GM19240 (cell line): Measurements from ENCODE around the gene SPEG.
"Not testable (repeated sequence)": the region's sequence is repeated elsewhere in the genome, so short reads cannot be mapped to it uniquely, and the experiment has no call there.

ENCODE experiments used
- DNase-seq: peaks from one replicate; pipeline ENCODE4 v3.0.0; 2011; ENCODE audit warnings: low spot score; ENCODE audit not compliant: insufficient read length

Gene SPEG

DNA sequence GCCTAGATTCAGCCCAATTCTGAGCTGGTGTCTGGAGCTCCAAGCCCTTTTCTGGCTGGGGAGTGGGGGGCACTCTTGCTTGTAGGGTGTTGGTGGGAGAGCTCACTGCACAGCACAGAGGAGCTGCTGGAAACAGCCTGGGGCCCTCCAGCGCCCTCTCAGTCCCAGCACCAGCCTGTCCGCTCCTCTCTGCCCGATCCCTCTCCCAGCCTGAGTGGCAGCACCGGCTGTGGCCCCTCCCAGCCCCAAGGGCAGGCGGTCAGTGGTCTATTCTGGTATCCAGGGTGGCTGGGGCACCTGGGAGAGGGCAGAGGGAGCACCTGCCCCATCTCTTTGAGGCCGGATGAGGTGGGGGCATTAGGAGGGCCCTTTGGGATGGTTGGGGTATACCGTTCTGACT, 29.7 kb upstream of the SPEG start:
- DNase-seq = no peak

DNA sequence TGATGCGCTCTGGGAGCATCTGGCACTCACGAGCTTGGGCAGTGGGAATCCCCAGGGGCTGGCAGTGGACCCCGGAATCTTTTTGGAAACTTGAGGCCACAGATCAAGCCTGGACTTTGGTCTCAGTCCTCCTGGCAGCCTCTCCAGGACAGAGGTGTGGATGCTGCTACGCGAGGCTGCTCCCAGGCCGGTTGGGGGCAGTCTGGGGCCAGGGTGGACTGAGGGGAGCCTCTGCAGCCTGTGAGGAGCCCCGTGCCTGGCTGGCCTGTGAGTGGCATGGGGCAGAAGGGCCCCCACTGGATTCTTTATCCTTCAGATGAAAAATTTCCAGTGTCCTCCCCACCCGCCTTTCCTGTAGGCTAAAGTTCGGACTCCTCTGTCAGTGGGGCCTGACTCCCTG, 29.2 kb upstream of the SPEG start:
- DNase-seq = no peak

DNA sequence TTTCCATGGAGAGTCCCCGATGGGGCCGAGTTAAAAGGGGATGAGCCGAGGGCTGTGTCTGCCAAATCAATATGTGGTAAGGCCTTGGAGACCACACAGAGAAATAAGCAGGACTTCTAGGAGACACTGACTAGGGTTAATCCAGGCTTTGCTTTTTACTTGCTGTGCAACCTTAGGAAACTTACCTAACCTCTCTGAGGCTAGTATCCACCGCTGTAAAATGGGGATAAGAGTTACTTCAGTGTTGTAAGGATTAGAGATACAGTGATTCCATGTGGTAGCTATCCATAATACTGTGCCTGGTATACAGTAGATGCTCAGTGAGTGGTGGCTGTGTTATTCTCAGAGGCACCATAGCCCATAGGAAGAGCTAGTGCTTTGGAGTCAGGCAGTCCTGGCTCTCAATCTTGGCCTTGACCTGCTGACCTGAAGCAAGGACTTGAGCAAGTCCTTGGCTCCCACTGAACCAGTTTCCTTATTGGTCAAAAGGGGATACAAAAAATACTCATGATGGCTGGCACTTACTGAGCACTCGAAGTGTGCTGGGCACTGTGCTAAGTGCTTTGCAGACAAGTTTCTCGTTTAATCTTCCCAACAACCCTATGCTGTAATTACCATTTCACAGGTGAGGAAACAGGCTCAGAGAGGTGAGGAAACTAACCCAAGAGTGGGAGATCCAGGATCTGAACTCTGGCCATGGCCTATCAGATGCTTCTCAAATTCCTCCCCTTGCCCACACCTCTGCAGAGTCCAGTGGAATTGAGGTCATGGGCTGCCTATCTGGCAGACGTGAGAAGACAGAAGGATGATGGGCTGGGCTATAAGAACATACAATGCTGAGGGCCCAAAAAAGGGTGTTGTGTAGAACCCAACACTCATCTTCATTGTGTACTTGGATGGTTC, 28.4 kb upstream of the SPEG start:
- DNase-seq = no peak

DNA sequence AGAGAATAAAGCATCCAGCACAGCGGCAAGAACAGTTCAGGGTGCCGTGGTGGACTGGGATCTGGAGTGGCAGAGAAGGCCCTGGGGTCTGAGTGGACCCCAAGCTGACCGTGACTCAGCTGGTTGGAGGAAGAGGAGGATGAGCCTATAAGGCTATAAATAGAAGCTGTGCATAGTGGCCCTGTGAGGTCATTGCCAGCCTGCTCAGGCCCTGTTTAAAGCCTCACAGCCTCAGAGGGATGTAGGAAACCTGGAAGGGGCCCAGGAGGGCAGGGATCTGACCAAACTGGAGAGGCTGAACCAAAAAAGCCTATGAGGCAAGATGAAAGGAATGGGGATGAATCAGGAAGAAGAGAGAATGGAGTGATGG, 27.8 kb upstream of the SPEG start:
- DNase-seq = no peak

DNA sequence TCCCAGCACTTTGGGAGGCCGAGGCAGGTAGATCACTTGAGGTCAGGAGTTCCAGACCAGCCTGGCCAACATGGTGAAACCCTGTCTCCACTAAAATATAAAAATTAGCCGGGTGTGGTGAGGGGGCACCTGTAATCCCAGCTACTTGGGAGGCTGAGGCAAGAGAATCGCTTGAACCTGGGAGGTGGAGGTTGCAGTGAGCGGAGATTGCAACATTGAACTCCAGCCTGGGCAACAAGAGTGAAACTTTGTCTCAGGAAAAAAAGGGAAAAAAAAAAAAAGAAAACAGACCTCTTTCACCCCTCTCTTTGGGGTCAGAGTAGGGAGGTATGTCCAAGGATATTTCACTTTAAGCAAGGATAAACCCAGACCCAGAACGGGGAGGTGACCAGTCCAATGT, 27.3 kb upstream of the SPEG start:
- DNase-seq = not testable (repeated sequence)

DNA sequence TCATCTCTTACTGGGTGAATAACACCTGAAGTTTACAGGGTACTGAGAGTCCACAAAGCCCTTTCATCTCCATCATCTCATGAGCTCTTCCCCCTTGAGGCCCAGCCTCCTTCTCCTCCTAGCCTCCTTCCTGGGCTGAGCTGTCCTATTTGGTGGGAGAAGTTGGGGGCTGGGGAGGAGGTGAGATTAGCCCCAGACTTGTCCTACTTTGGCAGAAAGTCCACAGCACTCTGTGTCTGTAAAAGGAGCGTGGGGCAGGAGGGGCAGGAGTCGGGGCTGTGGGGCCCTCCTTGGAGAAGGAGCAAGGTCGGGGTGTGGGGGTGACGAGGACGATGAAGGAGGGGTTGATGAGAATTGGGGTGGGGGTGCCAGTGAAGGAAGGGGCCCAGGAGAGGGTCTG, 26.4 kb upstream of the SPEG start:
- no peak for DNase-seq

DNA sequence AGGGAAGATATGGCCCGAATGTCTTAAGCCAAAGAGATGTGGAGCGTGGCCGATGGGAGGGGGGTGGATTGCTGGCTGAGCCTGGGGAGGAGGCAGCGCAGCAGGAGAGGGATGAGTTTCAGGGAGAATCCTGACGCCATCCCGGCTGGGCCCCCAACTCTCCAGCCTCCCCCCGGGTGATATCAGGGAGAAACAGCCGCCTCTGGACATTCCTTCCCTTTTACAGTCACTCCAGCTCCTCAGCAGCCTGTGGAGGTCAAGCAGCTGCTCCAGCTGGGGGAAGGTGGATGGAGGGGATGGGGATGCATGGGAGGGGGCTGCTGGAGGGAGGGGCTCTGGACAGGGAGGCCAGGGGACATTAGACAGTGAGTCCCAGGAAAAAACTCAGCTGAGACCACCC, 26.0 kb upstream of the SPEG start:
- no peak for DNase-seq

DNA sequence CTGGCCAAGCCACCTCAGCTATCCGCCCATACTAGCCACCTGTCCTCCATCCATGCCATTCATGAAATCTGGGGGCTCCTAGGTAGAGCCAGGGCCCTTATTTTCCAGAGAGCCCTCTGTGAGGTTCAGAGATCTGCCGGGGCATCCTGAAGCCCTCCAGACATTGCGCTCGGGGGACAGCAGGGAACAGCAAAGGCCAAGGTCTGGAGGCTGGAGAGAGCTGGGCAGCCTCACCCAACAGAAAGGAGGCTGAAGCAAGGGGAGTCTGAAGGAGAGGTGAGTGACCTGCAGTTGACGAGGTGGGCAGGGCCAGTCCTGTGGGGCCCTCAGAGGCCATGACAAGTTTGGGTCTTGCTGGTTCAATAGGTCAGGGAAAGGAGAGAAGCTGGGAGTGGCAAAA, 25.0 kb upstream of the SPEG start:
- no peak for DNase-seq

DNA sequence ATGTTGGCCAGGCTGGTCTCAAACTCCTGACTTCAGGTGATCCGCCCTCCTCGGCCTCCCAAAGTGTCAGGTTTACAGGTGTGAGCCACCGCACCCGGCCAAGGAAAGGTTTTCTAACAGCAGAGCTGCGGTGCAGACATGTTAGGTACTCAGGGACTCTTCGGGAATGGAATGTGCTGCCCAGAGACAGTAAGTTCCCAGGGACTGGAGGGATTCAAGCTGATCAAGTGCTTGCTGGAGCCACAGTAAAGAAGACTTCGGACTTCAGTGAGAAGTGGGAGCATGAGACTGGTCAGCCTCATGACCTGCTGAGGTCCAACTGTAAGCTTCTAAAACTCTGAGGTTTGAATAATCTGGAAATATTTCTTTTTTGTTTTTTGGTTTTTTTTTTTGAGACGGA, 24.3 kb upstream of the SPEG start:
- DNase-seq = no peak

DNA sequence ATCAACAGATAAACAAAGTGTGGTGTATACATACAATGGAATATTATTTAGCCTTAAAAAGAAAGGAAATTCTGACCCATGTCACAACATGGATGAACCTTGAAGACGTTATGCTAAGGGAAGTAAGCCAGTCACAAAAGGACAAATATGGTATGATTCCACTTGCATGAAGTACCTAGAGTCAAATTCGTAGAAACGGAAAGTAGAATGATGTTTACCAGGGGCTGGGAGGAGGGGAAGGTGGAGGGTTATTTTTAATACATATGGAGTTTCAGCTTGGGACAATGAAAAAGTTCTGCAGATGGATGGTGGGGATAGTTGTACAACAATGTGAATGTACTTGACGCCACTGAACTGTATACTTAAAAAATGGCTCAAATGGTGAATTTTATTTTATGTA, 19.8 kb upstream of the SPEG start:
- DNase-seq = no peak

DNA sequence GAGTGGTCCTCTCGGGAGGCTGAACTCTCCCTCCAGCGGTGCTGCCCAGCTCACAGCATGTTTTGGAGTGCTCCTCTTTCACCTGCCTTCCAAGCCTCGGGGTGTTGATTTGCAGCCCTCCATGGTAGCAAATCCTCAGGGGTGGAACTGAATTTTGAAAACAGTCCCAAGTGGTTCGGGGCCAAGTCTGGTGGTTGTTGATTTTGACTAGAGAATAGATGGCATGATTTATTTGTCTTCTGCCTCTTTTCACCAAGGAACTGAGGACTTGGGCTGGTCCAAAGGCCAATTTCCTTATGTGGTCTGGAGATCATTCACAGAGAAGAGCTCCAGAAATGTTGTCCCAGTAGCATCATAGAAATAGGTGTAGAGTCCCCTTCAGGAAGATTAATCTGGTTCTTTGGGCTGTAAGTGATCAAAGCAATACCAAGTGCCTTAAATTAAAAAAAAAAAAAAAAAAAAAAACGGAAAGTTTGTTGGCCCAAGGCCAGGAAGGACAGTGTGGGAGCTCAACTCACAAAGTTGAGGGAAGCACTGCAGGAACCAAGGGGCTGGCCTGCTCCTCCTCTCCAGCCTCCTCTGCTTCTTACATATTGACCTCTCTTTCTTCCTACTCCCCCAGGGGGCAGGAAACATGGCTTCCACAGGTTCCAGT, 18.9 kb upstream of the SPEG start:
- no peak for DNase-seq

DNA sequence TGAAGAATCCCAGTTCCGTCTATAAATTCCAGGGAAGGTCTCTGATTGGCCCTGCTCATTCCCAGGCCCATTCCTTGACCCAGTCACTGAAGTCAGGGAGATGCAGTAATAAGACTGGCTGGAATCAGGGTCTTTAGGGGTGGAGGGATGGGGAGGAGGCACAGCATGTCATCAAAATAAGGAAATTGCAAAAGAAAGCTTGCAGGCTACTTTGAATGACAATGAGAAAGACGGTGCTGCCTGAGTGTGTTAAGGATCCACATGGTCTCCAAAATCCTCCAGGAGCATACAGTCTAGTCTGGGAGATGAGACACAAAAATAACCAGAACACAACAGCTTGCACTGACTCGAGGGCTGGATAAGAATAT, 18.4 kb upstream of the SPEG start:
- no peak for DNase-seq

DNA sequence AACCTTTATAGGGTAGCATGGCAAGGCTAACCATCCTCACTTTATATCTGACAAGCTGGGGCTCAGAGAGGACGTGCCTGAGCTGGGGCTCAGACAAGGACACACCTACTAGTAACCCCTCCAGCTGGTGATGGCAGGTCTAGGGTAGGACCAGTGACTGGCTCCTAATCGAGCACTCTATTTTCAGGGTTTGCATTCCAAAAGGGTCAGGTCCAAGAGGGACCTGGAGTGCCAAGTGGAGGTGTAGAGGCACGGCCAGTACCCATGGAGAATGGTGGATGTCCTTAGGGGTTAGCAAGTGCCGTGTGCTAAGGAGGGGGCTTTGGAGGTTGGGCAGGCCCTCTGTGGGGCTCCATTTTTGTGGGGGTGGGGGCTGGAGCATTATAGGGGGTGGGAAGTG, 17.7 kb upstream of the SPEG start:
- DNase-seq = no peak

DNA sequence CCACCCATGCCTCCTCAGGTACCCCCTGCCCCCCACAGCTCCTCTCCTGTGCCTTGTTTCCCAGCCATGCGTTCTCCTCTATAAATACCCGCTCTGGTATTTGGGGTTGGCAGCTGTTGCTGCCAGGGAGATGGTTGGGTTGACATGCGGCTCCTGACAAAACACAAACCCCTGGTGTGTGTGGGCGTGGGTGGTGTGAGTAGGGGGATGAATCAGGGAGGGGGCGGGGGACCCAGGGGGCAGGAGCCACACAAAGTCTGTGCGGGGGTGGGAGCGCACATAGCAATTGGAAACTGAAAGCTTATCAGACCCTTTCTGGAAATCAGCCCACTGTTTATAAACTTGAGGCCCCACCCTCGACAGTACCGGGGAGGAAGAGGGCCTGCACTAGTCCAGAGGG, 17.3 kb upstream of the SPEG start:
- no peak for DNase-seq

DNA sequence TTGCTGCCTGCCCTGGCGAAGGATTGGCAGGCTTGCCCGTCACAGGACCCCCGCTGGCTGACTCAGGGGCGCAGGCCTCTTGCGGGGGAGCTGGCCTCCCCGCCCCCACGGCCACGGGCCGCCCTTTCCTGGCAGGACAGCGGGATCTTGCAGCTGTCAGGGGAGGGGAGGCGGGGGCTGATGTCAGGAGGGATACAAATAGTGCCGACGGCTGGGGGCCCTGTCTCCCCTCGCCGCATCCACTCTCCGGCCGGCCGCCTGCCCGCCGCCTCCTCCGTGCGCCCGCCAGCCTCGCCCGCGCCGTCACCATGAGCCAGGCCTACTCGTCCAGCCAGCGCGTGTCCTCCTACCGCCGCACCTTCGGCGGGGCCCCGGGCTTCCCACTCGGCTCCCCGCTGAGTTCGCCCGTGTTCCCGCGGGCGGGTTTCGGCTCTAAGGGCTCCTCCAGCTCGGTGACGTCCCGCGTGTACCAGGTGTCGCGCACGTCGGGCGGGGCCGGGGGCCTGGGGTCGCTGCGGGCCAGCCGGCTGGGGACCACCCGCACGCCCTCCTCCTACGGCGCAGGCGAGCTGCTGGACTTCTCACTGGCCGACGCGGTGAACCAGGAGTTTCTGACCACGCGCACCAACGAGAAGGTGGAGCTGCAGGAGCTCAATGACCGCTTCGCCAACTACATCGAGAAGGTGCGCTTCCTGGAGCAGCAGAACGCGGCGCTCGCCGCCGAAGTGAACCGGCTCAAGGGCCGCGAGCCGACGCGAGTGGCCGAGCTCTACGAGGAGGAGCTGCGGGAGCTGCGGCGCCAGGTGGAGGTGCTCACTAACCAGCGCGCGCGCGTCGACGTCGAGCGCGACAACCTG, 16.3 kb upstream of the SPEG start, which contains the start of gene DES:
Gene DES, plus strand, starts transcription at position 223 of the 857 bp plus-strand sequence. Its CDS starts 86 bp downstream, at position 309.
- no peak for DNase-seq

DNA sequence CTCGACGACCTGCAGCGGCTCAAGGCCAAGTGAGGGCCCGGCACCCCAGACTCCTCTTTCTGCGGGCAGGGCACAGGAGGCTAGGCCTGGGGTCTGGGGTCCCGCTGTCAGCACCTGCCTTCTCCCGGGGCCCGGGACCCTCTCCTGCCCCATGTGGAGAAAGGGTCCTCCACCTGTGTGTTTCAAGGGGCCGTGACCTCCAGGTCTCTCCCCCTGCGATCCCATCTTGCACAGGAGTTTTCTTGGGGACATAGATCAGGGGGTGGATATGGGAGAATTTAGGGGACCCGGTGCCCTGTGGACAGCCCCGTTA, 15.7 kb upstream of the SPEG start:
- no peak for DNase-seq

DNA sequence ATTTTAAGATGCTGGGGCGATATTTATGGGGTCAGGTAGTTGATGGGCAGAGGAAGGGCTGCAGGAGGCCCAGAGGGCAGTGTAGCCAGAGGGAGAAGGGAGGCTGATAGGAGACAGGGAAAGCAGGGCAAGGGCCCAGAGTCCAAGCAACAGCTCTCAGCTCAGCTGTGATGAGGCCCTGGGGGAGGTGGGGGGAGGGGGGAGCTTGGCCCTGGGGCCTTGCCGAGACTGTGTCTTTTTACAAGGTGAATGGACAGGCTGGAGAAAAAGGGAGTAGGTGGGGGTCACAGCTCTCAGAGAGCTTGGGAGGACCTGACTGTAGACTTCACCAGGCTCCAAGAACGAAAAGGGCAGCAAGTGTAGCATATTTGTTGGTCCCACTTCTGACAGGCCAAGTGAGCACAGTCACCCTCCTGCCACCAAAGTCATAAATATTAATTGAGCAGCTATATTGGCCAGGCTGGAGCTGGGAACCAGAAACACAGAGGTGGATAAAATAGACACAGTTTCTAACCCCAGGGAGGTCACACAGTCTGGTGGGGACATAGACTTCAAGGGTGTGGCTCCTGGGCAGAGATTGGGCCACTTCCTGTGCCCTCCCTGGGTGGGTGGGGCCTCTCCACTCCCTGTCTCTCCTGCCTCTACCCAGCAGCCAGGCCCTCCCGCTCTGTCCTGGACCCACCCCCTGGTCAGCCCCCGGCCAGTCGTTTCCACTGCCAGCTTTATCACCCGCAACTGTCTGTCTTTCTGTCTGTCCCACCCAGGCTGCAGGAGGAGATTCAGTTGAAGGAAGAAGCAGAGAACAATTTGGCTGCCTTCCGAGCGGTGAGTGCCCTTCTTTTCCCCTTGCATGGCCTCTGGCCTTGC, 15.1 kb upstream of the SPEG start:
- DNase-seq = no peak

DNA sequence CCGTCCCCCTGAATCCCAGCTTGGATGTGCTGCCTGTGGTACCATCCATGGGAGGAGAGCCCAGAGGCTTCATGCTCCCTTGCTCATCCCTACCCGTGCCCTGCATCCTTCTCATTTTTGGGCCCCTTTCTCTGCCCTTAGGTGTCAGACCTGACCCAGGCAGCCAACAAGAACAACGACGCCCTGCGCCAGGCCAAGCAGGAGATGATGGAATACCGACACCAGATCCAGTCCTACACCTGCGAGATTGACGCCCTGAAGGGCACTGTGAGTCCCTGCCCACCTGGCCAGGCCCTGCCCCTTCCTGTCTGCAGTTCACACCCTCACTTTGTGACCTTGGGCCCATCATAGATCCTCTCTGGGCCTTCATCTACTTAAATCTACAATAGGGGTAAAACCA, 14.0 kb upstream of the SPEG start:
- DNase-seq = no peak

DNA sequence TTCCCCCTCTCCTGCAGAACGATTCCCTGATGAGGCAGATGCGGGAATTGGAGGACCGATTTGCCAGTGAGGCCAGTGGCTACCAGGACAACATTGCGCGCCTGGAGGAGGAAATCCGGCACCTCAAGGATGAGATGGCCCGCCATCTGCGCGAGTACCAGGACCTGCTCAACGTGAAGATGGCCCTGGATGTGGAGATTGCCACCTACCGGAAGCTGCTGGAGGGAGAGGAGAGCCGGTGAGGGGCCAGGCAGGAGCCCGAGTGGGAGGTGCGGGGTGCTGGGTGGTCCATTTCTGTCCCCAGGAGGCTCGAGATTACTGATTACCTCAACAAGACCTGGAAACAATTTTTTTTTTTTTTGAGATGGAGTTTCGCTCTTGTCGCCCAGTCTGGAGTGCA, 13.3 kb upstream of the SPEG start:
- no peak for DNase-seq

DNA sequence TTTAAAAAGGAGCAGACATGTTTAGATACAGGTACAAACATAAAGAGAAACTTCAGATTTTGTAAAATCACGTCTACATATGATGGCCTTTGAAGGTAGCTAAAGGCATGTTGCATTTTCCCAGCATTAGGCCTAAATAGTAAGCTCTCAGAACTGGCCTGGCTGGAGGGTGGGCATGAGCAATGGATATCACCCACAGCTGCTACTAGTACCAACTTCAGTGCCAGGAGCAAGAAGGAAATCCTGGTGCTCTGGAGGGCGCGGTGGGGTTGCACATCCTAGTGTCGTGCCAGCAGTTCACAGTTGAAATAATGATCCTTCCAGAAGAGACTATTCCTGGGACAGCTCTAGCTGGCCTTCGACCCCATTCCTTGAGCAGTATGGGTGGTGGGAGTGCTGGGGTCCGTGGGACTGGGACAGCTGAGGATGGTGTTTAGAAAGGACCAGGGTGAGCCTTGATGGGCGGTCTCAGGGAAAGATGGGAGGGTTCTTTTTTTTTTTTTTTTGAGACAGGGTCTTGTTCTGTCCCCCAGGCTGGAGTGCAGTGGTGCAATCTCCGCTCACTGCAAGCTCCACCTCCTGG, 11.6 kb upstream of the SPEG start:
- no peak for DNase-seq
